BJ (cell line): ENCODE measurements around the gene DPPA5. TPM values are rescaled to one million over a fixed set of nuclear protein-coding genes. Genes with fewer than 3 reads are reported as not detected.

Experiments
- CTCF ChIA-PET: fragments of 350-600 bp; formaldehyde crosslinking; extraction: SDS; loops from one replicate; lab custom pipeline; 2021; ENCODE audit warnings: antibody characterized with exemption, inconsistent platforms; lab: Yijun Ruan, JAX
- POLR2A ChIA-PET: fragments of 300-600 bp; sonication (Branson Sonifier 250); formaldehyde crosslinking; extraction: SDS; loops from one replicate; lab custom pipeline; 2021; ENCODE audit warnings: antibody characterized with exemption; lab: Charles Lee
- DNase-seq: peaks from one replicate; pipeline ENCODE4 v3.0.0-alpha.2; 2011; ENCODE audit warnings: low read depth
- H3K27me3 ChIP-seq: 2 replicates; pipeline ENCODE4 v1.6.0; 2011; ENCODE audit warnings: low read length; ENCODE audit not compliant: control insufficient read depth, insufficient read depth
- H3K36me3 ChIP-seq: 2 replicates; pipeline ENCODE4 v1.5.1; 2011; ENCODE audit warnings: low read length; ENCODE audit not compliant: control insufficient read depth, insufficient read depth
- H3K4me3 ChIP-seq: 2 replicates; pipeline ENCODE4 v1.5.1; 2011; ENCODE audit warnings: low read depth, mild to moderate bottlenecking, control low read depth, low read length
- polyA minus RNA-seq: library from RNA; depleted of rRNA, polyadenylated mRNA; stranded (reverse); fragments of >200 nt; gene quantifications from 2 replicates; pipeline ENCODE4 v1.2.3, GENCODE V29; 2011; rRNA and poly(A)+ RNA removed
- polyA plus RNA-seq: library from polyadenylated mRNA; depleted of rRNA; stranded (reverse); fragments of >200 nt; gene quantifications from 2 replicates; pipeline ENCODE4 v1.2.3, GENCODE V29; 2011; rRNA removed
- TF ChIP-seq, protein P1 (sequence below): IDR thresholded peaks from 2 replicates; pipeline ENCODE4 v1.5.1; 2011; ENCODE audit warnings: low read depth, mild to moderate bottlenecking, control low read depth, inconsistent platforms, low read length, moderate library complexity; ENCODE audit not compliant: insufficient read depth

Gene DPPA5, protein sequence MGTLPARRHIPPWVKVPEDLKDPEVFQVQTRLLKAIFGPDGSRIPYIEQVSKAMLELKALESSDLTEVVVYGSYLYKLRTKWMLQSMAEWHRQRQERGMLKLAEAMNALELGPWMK
- polyA plus RNA-seq (not detected in 2 replicates), polyA minus RNA-seq (not detected in 2 replicates)

DNA sequence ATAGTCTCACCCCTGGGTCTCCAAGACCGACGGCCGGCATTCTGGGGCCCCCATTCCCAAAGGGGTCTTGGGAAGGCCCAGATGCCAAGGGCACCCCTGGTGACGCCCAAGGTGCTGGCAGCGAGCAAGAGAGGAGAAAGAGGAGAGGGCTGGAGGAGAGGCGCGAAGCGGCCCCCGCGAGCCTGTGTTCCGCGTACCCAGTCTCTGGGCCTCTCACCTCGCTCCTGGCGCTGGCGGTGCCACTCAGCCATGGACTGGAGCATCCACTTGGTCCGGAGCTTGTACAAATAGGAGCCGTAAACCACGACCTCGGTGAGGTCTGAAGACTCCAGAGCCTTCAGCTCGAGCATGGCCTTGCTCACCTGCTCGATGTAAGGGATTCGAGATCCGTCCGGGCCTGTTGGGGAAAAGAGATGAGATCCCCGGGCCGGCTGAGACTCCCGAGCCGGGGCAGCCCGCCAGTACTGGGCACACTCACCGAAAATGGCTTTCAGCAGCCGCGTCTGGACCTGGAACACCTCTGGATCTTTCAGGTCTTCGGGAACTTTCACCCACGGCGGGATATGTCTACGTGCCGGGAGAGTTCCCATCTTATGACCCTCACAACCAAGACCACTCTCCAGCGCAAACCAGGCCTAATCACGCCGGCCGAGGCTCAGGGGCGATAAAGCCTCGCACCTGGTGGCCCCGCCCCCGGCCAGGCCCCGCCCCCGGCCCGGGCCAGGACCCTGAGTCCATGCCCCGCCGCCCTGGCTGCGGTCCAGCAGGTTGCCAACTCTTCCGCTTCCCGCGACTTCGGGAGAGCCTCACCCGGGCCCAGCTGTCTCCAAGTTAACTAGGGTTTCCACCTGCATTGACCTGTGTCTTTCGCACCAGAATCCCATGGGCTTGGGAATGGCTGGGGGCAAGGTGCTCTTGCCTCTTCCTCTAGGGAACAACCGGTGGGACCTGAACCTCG, at the start of gene DPPA5:
DPPA5 (minus strand) TSS at position 641 of the 958 bp plus-strand sequence; CDS start at position 590, 51 bp downstream.
- CTCF ChIA-PET = no interaction called here
- POLR2A ChIA-PET = no interaction called here
- Histone ChIP-seq H3K27me3 (peaks cover 8% of the 10 kb centered on the region), H3K36me3 (no peaks in the 10 kb centered on the region), H3K4me3 (no peak within 1 kb of the TSS)
- TF ChIP-seq, protein P1, sequence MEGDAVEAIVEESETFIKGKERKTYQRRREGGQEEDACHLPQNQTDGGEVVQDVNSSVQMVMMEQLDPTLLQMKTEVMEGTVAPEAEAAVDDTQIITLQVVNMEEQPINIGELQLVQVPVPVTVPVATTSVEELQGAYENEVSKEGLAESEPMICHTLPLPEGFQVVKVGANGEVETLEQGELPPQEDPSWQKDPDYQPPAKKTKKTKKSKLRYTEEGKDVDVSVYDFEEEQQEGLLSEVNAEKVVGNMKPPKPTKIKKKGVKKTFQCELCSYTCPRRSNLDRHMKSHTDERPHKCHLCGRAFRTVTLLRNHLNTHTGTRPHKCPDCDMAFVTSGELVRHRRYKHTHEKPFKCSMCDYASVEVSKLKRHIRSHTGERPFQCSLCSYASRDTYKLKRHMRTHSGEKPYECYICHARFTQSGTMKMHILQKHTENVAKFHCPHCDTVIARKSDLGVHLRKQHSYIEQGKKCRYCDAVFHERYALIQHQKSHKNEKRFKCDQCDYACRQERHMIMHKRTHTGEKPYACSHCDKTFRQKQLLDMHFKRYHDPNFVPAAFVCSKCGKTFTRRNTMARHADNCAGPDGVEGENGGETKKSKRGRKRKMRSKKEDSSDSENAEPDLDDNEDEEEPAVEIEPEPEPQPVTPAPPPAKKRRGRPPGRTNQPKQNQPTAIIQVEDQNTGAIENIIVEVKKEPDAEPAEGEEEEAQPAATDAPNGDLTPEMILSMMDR = no peak
- no peak for DNase-seq

DNA sequence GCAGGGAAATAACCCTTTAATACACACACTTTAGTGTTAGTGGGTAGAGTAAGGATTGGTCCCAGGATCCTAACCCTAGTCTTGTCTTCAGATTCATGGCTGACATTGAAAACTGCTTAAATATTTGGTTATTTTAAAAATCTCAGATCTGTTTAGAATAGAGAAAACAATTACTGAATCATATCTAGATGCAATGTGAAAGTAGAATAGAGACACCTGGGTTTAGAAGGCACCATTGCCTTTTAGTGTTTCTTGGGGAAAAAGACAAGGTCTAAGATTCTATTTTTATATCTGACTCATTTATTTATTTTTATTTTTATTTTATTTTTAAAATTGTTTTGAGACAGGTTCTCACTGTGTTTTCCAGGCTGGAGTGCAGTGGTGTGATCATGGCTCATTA, 46.6 kb upstream of the DPPA5 start:
- no peaks in the 10 kb centered on the region for H3K36me3 ChIP-seq
- TF ChIP-seq, protein P1 = no peak
- no peaks in the 10 kb centered on the region for H3K27me3 ChIP-seq
- ChIA-PET POLR2A (no interaction called here), CTCF (interaction anchor here (1.0 to 1.2 kb wide), 2 partner anchors 12 to 115 kb away, joined by 3 to 7 read pairs; no protein-coding TSS in a partner anchor)
- DNase-seq = no peak
- H3K4me3 ChIP-seq = no peak overlapping the region

DNA sequence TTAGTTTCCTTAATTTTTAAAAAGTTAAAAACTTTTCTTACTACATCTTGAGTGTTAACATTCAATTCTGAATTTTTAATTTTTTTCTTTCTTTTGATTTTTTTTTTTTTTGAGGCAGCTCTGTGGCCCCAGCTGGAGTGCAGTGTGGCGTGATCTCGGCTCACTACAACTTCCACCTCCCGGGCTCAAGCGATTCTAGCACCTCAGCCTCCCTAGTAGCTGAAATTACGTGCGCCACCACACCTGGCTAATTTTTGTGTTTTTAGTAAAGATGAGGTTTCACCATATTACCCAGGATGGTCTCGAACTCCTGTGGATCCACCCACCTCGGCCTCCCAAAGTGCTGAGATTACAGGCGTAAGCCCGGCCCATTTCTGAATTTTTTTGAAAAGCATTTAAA, 41.8 kb upstream of the DPPA5 start:
- Histone ChIP-seq H3K36me3 (no peaks in the 10 kb centered on the region), H3K4me3 (no peak overlapping the region), H3K27me3 (no peaks in the 10 kb centered on the region)
- TF ChIP-seq, protein P1 = no peak
- POLR2A ChIA-PET = no interaction called here
- DNase-seq = no peak
- CTCF ChIA-PET = no interaction called here

DNA sequence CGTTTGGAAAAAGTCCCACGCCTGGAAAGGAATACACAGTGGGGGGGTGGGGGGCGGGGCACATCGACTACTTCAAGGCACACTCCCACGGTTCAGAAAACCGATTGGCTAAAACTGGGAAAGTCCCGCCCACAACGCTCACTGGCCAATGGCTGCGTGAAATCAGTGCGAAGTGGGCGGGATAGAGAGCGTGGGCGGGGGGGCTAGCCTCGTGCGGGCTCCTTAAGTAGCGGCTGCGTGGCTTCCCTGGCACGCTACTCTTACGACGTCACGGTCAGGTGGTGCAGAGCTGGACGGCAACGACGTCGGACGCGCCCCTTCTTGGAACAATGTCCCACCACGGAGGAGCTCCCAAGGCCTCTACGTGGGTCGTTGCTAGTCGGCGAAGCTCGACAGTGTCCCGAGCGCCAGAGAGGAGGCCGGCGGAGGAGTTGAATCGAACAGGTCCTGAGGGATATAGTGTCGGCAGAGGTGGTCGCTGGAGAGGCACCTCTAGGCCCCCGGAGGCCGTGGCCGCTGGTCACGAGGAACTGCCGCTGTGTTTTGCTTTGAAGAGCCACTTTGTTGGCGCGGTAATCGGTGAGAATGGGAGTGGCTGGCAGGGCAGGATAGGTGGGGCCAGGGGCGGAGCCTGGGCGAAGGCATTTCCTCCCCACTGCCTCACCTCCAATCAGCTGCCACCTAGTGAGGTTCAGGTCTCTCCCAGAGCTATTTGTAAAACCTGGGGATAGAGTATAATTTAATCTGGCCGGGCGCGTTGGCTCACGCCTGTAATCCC, 40.7 kb upstream of the DPPA5 start, which contains the start of gene DDX43:
DDX43 (plus strand) TSS at position 252 of the 778 bp plus-strand sequence; CDS start at position 330, 78 bp downstream.
- no peaks in the 10 kb centered on the region for H3K27me3 ChIP-seq
- POLR2A ChIA-PET = no interaction called here
- CTCF ChIA-PET = interaction anchor here (0.6 kb wide), 2 partner anchors 29 to 109 kb away, joined by 3 read pairs; no protein-coding TSS in a partner anchor
- H3K36me3 ChIP-seq = no peaks in the 10 kb centered on the region
- DNase-seq = no peak
- TF ChIP-seq, protein P1 = no peak
- H3K4me3 ChIP-seq = peak within 1 kb of the TSS; percentile 29
